HepG2 (cell line): ENCODE measurements around the gene CTF1. TPM values are rescaled to one million over a fixed set of nuclear protein-coding genes. Genes with fewer than 3 reads are reported as not detected.

Source experiments
- CCDC6 ChIP-seq: sonication (generic); formaldehyde crosslinking; IDR thresholded peaks from 2 replicates; pipeline ENCODE4 v1.8.1; 2022; ENCODE audit warnings: mild to moderate bottlenecking, missing genetic modification reagents, moderate library complexity
- CREM ChIP-seq, 2 experiments: sonication (generic) in 1 of 2; formaldehyde crosslinking in 1 of 2; IDR thresholded peaks; 2 replicates each; pipeline versions ENCODE4 v1.4.0 to v1.6.1; 2016 to 2020; ENCODE audit warnings: antibody characterized with exemption in 1 of 2, mild to moderate bottlenecking in 1 of 2, missing genetic modification reagents in 1 of 2
- GLI4 ChIP-seq: sonication (generic); formaldehyde crosslinking; IDR thresholded peaks from 2 replicates; pipeline ENCODE4 v1.5.1; 2020; ENCODE audit warnings: missing genetic modification reagents, mild to moderate bottlenecking, moderate library complexity, borderline replicate concordance
- KLF11 ChIP-seq: IDR thresholded peaks from 2 replicates; pipeline ENCODE4 v1.6.1; 2016; ENCODE audit warnings: missing compliant biosample characterization
- MTF2 ChIP-seq: sonication (generic); formaldehyde crosslinking; IDR thresholded peaks from 2 replicates; pipeline ENCODE4 v1.5.0; 2020; ENCODE audit warnings: missing genetic modification reagents, borderline replicate concordance
- PATZ1 ChIP-seq: sonication (generic); formaldehyde crosslinking; IDR thresholded peaks from 2 replicates; pipeline ENCODE4 v1.4.0; 2020; ENCODE audit warnings: missing genetic modification reagents
- SYNCRIP ChIP-seq: fragments of 200-400 bp; formaldehyde crosslinking; IDR thresholded peaks from 2 replicates; pipeline ENCODE4 v1.6.1; 2018; ENCODE audit warnings: mild to moderate bottlenecking, low read depth, low read length; ENCODE audit not compliant: insufficient read depth
- TCF12 ChIP-seq, 2 experiments: fragments of 450-650 bp in 1 of 2; sonication (generic) in 1 of 2; formaldehyde crosslinking in 1 of 2; IDR thresholded peaks; 2 replicates each; pipeline versions ENCODE4 v1.6.1 to v1.8.0; 2017 to 2022; ENCODE audit warnings: antibody characterized with exemption in 1 of 2, mild to moderate bottlenecking in 1 of 2, missing genetic modification reagents in 1 of 2, moderate library complexity in 1 of 2
- TOPORS ChIP-seq: sonication (generic); formaldehyde crosslinking; IDR thresholded peaks from 2 replicates; pipeline ENCODE4 v1.8.0; 2023; ENCODE audit warnings: mild to moderate bottlenecking, missing genetic modification reagents
- UBTF ChIP-seq: sonication (generic); formaldehyde crosslinking; IDR thresholded peaks from 2 replicates; pipeline ENCODE4 v1.4.0; 2020; ENCODE audit warnings: mild to moderate bottlenecking, missing genetic modification reagents
- YEATS4 ChIP-seq: sonication (generic); formaldehyde crosslinking; IDR thresholded peaks from 2 replicates; pipeline ENCODE4 v1.4.0; 2020; ENCODE audit warnings: missing genetic modification reagents, borderline replicate concordance
- ZBTB3 ChIP-seq: sonication (generic); formaldehyde crosslinking; IDR thresholded peaks from 2 replicates; pipeline ENCODE4 v1.4.0; 2020; ENCODE audit warnings: low read depth, mild to moderate bottlenecking, moderate library complexity, missing genetic modification reagents, borderline replicate concordance
- ZFP36L1 ChIP-seq: sonication (generic); formaldehyde crosslinking; IDR thresholded peaks from 2 replicates; pipeline ENCODE4 v1.8.0; 2022; ENCODE audit warnings: mild to moderate bottlenecking, missing genetic modification reagents, moderate library complexity
- ZNF235 ChIP-seq: sonication (generic); formaldehyde crosslinking; IDR thresholded peaks from 2 replicates; pipeline ENCODE4 v1.8.1; 2023; ENCODE audit warnings: mild to moderate bottlenecking, missing genetic modification reagents, borderline replicate concordance
- ZNF468 ChIP-seq: sonication (generic); formaldehyde crosslinking; IDR thresholded peaks from 2 replicates; pipeline ENCODE4 v1.8.0; 2022; ENCODE audit warnings: mild to moderate bottlenecking, moderate library complexity, missing genetic modification reagents
- ZNF513 ChIP-seq: sonication (generic); formaldehyde crosslinking; conservative IDR thresholded peaks from 2 replicates; pipeline ENCODE4 v1.5.0; 2020; ENCODE audit warnings: missing genetic modification reagents
- ZNF530 ChIP-seq: sonication (generic); formaldehyde crosslinking; IDR thresholded peaks from 2 replicates; pipeline ENCODE4 v1.5.0; 2020; ENCODE audit warnings: low read depth, mild to moderate bottlenecking, missing genetic modification reagents
- ZNF576 ChIP-seq: sonication (generic); formaldehyde crosslinking; IDR thresholded peaks from 2 replicates; pipeline ENCODE4 v1.4.0; 2020; ENCODE audit warnings: mild to moderate bottlenecking, missing genetic modification reagents
- ZNF607 ChIP-seq: sonication (generic); formaldehyde crosslinking; IDR thresholded peaks from 2 replicates; pipeline ENCODE4 v1.5.1; 2020; ENCODE audit warnings: missing genetic modification reagents, mild to moderate bottlenecking, borderline replicate concordance
- ZNF746 ChIP-seq: sonication (generic); formaldehyde crosslinking; IDR thresholded peaks from 2 replicates; pipeline ENCODE4 v1.8.0; 2022; ENCODE audit warnings: mild to moderate bottlenecking, missing genetic modification reagents
- ZNF780A ChIP-seq: sonication (generic); formaldehyde crosslinking; IDR thresholded peaks from 2 replicates; pipeline ENCODE4 v1.8.0; 2022; ENCODE audit warnings: mild to moderate bottlenecking, missing genetic modification reagents, moderate library complexity
- polyA plus RNA-seq, 8 experiments: library from polyadenylated mRNA; depleted of rRNA in 3 of 8; stranded (reverse) in 7 of 8; unstranded in 1 of 8; fragments of >200 nt; fragmentation: Illumina TruSeq in 4 of 8; extraction: Trizol in 4 of 8; gene quantifications; 2 replicates each; pipeline versions ENCODE4 v1.2.1 to v1.2.3, GENCODE V29; 2011 to 2016; ENCODE audit warnings: low read depth in 4 of 8, missing spikeins in 1 of 8, mixed read lengths in 1 of 8; ENCODE audit not compliant: insufficient read depth in 1 of 8
- total RNA-seq, 5 experiments: library from RNA; depleted of rRNA; stranded (reverse); fragments of >200 nt; fragmentation: Illumina TruSeq; extraction: Trizol; gene quantifications; 2 replicates each; pipeline ENCODE4 v1.2.3, GENCODE V29; 2016; ENCODE audit warnings: low read depth in 1 of 5

Gene CTF1
- total and polyA plus RNA-seq, 2 of the 13 experiments (the other 11 are each of a cell fraction or from before 2014, with no cell fraction given) = 0.13 to 1.8 TPM

GRCh38 chr16:30896889-30897733, 697 bp downstream of the CTF1 start (continued):
- TF ChIP-seq PATZ1 (CRISPR knock-in tag) = peak; percentile 38; the same call in 1 of the 2 replicates
- no peak for TF ChIP-seq ZNF780A
- TF ChIP-seq ZFP36L1 (CRISPR knock-in tag) = peak; percentile 34; the same call in 1 of the 2 replicates
- TF ChIP-seq KLF11 (CRISPR knock-in tag) = no peak
- no peak for TF ChIP-seq SYNCRIP
- TF ChIP-seq MTF2 (CRISPR knock-in tag) = no peak
- TF ChIP-seq GLI4 (CRISPR knock-in tag) = no peak
- no peak for TF ChIP-seq UBTF
- no peak for TF ChIP-seq TCF12 (IDR thresholded peaks at IDR 0.05)
- TF ChIP-seq TCF12 (CRISPR knock-in tag; IDR thresholded peaks at IDR 0.05) = no peak
- no peak for TF ChIP-seq CCDC6
- TF ChIP-seq ZNF576 (CRISPR knock-in tag) = no peak
- TF ChIP-seq ZNF468 (CRISPR knock-in tag) = peak; percentile 54; the same call in 1 of the 2 replicates
- peak; percentile 84; the same call in 1 of the 2 replicates for TF ChIP-seq ZNF513
- no peak for TF ChIP-seq ZNF530 (CRISPR knock-in tag)
- no peak for TF ChIP-seq ZBTB3 (CRISPR knock-in tag)
- no peak for TF ChIP-seq YEATS4
- no peak; the same call in 1 of the 2 replicates for TF ChIP-seq ZNF607 (CRISPR knock-in tag)
- TF ChIP-seq CREM (IDR thresholded peaks at IDR 0.05) = peak; percentile 99
- TF ChIP-seq CREM (CRISPR knock-in tag; IDR thresholded peaks at IDR 0.05) = no peak
- no peak for TF ChIP-seq ZNF746 (CRISPR knock-in tag)
- TF ChIP-seq ZNF235 (CRISPR knock-in tag) = no peak
- no peak; the same call in 1 of the 2 replicates for TF ChIP-seq TOPORS (CRISPR knock-in tag)
